ENCODE results near the gene UBE2O.

Gene UBE2O

GRCh38 chr17:76484228-76484725, 31.3 kb upstream of the UBE2O start:
- no peak for DNase-seq

GRCh38 chr17:76481071-76481655, 28.2 kb upstream of the UBE2O start:
- no peak for DNase-seq

GRCh38 chr17:76480632-76481031, 27.7 kb upstream of the UBE2O start:
- no peak for DNase-seq

GRCh38 chr17:76479515-76480060, 26.6 kb upstream of the UBE2O start:
- no peak for DNase-seq

- no peak for DNase-seq
Observed at GRCh38 chr17:76478730-76479514, 26.0 kb upstream of the UBE2O start.

GRCh38 chr17:76478097-76478496, 25.1 kb upstream of the UBE2O start:
- no peak for DNase-seq

GRCh38 chr17:76477576-76477975, 24.6 kb upstream of the UBE2O start:
- no peak for DNase-seq

GRCh38 chr17:76476736-76477135, 23.8 kb upstream of the UBE2O start:
- no peak for DNase-seq

- DNase-seq, result no peak
Observed at GRCh38 chr17:76475302-76475701, 22.4 kb upstream of the UBE2O start.

GRCh38 chr17:76474894-76475293, 21.9 kb upstream of the UBE2O start:
- DNase-seq, result no peak

- no peak for DNase-seq
Observed at GRCh38 chr17:76474238-76474637, 21.3 kb upstream of the UBE2O start.

GRCh38 chr17:76473541-76473985, 20.6 kb upstream of the UBE2O start:
- no peak for DNase-seq

GRCh38 chr17:76472726-76473125, 19.8 kb upstream of the UBE2O start:
- DNase-seq, result no peak

GRCh38 chr17:76472258-76472645, 19.3 kb upstream of the UBE2O start:
- DNase-seq, result no peak

- DNase-seq, result no peak
Observed at GRCh38 chr17:76471498-76472257, 18.7 kb upstream of the UBE2O start.

- no peak for DNase-seq
Observed at GRCh38 chr17:76469991-76470739, 17.2 kb upstream of the UBE2O start.

- DNase-seq, result no peak
Observed at GRCh38 chr17:76469076-76469990, 16.4 kb upstream of the UBE2O start.

- DNase-seq, result no peak
Observed at GRCh38 chr17:76468634-76469010, 15.7 kb upstream of the UBE2O start.

GRCh38 chr17:76467809-76468633, 15.1 kb upstream of the UBE2O start:
- no peak for DNase-seq

- no peak for DNase-seq
Observed at GRCh38 chr17:76467366-76467765, 14.4 kb upstream of the UBE2O start, which contains the start of gene AANAT. TSS of gene AANAT (plus strand) at chr17:76467603. CDS start at chr17:76468747, 1,144 bp downstream.

- DNase-seq, result no peak
Observed at GRCh38 chr17:76466775-76467130, 13.8 kb upstream of the UBE2O start.
